Vagina (tissue), 2 donors: ENCODE data around the gene SLC39A2.

Source experiments
- POLR2A ChIP-seq, 2 donors: fragments of 450-650 bp; IDR thresholded peaks; one replicate each; pipeline ENCODE4 v1.6.1; 2017; ENCODE audit warnings: antibody characterized with exemption in 2 of 2, mild to moderate bottlenecking in 2 of 2, moderate library complexity in 2 of 2
- TF ChIP-seq, protein P1 (sequence below), 3 experiments: fragments of 450-650 bp in 2 of 3; fragments of 200-600 bp in 1 of 3; sonication (generic) in 1 of 3; IDR thresholded peaks; one replicate each; pipeline ENCODE4 v1.5.1; 2017 to 2019; ENCODE audit warnings: antibody characterized with exemption in 3 of 3, mild to moderate bottlenecking in 2 of 3, moderate library complexity in 2 of 3

DNA sequence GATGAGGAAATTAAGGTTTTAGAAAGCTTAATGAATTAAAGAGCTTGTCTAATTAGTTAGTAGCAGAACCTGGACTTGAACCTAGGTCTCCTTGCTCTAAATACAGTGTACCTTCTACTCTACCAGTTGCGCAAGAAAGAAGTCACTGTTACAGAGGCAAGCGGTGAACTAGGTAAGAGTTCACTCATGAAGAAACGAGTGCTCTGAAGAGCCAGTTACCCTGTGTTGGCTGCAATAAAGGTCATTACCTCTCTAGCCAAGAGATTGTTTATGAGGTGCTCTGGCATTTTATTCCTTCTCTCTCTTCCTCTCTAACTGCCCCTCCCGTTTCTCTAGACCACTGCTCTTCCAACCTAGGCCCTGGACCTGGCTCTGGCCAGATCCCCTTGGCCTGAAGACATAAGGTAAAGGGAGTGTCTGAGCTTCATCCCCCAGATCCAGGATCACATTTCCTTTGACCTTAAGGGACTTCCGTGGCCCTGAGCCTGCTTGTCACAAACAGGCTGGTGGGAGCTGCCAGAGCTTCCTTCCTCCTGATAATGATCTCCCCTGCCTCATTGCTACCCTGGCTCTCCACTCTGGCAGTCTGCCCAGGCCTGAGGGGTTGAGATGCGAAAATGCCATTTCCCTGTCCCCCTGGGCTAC is 45.0 kb downstream of the SLC39A2 start:
- no peak for TF ChIP-seq POLR2A (IDR thresholded peaks at IDR 0.05)
- TF ChIP-seq, protein P1, sequence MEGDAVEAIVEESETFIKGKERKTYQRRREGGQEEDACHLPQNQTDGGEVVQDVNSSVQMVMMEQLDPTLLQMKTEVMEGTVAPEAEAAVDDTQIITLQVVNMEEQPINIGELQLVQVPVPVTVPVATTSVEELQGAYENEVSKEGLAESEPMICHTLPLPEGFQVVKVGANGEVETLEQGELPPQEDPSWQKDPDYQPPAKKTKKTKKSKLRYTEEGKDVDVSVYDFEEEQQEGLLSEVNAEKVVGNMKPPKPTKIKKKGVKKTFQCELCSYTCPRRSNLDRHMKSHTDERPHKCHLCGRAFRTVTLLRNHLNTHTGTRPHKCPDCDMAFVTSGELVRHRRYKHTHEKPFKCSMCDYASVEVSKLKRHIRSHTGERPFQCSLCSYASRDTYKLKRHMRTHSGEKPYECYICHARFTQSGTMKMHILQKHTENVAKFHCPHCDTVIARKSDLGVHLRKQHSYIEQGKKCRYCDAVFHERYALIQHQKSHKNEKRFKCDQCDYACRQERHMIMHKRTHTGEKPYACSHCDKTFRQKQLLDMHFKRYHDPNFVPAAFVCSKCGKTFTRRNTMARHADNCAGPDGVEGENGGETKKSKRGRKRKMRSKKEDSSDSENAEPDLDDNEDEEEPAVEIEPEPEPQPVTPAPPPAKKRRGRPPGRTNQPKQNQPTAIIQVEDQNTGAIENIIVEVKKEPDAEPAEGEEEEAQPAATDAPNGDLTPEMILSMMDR (IDR thresholded peaks at IDR 0.05), result no peak
